HG03135 (cell line): ENCODE data around the gene PTCH2.
"Not testable (repeated sequence)": the region's sequence is repeated elsewhere in the genome, so short reads cannot be mapped to it uniquely, and the experiment has no call there.

Experiments
- ATAC-seq: cut with Tn5 transposase; IDR thresholded peaks from one replicate; pipeline ENCODE4 v1.9.1; 2021; ENCODE audit warnings: mild to moderate bottlenecking, moderate library complexity; ENCODE audit not compliant: unreplicated experiment

PTCH2 gene

GRCh38 chr1:44819608-44820327 is 23.3 kb downstream of the PTCH2 start:
- peak; percentile 78 for ATAC-seq

GRCh38 chr1:44819196-44819607 is 23.9 kb downstream of the PTCH2 start:
- ATAC-seq: no peak

- ATAC-seq: no peak
Measured at GRCh38 chr1:44817771-44818495, 25.1 kb downstream of the PTCH2 start.

- no peak for ATAC-seq
Measured at GRCh38 chr1:44817307-44817706, 25.7 kb downstream of the PTCH2 start.

GRCh38 chr1:44815926-44816325 is 27.1 kb downstream of the PTCH2 start:
- ATAC-seq: not testable (repeated sequence)

- ATAC-seq: no peak
Measured at GRCh38 chr1:44812822-44813543, 30.1 kb downstream of the PTCH2 start.

GRCh38 chr1:44811234-44811633 is 31.8 kb downstream of the PTCH2 start:
- no peak for ATAC-seq

GRCh38 chr1:44810762-44811105 is 32.3 kb downstream of the PTCH2 start:
- not testable (repeated sequence) for ATAC-seq

DNA sequence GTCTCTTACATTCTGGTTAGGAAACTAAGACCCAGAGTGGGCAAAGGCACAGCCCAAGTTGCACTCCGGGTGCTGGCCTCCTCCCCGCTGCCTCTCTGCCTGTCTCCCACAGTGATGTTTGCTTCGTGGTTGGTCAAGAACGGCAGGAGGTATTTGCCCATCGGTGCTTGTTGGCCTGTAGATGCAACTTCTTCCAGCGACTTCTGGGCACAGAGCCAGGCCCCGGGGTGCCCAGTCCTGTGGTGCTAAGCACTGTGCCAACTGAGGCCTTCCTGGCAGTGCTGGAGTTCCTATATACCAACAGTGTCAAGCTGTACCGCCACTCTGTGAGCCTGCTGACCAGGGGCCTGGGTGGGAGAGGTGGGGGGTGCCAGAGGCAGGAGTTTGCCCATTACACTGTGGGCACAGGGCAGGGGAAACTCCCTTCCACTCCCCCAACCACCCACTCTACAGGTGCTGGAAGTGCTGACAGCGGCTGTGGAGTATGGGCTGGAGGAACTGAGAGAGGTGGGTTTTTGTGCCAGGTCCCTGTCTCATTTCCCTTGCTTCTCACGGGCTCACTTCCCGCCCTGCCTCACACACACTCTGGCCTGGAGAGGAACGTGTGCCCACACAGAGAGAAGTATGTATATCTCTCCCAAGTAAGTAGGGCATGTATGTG is 32.8 kb downstream of the PTCH2 start:
- no peak for ATAC-seq

GRCh38 chr1:44808938-44809917 is 33.8 kb downstream of the PTCH2 start:
- ATAC-seq: peak; percentile 54

- ATAC-seq: peak; percentile 12
Measured at GRCh38 chr1:44808063-44808937, 34.8 kb downstream of the PTCH2 start, which contains the start of gene BTBD19. Gene BTBD19 (plus strand): TSS chr1:44808523. CDS start chr1:44808821, 298 bp downstream.

DNA sequence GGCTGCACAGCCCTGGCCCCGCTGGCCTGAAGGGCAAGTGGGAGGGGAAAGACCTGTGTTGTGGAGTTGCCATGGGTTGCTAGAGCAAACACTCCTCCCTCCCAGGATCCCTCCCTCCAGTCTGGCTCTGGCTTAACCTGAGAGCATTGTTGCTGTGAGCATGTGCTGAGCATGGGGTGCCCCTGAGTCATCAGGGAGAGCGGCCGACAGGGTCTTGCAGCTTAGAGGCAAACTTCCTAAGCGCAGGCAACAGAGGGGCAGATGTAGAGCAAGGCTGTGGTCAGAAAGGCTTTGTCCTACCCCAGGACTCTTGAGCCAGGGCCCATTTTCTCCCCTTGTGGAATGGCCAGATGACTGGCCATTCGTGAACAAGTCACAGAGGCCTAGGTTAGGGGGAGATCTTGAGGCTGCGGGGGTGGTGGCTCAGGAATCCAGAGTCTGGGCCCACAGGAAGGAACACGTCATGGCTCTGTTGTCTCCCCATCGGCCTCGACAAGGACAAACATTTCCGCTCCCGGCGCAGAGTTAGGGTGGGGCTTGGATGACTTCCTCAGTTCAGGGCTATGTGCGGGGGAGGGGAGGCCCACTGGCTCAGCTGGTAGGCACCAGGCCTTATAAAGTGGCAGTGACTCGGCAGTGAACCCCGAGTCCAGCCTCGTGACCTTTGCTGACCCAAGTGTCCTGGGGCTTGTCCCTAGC is 35.5 kb downstream of the PTCH2 start:
- peak; percentile 38 for ATAC-seq

DNA sequence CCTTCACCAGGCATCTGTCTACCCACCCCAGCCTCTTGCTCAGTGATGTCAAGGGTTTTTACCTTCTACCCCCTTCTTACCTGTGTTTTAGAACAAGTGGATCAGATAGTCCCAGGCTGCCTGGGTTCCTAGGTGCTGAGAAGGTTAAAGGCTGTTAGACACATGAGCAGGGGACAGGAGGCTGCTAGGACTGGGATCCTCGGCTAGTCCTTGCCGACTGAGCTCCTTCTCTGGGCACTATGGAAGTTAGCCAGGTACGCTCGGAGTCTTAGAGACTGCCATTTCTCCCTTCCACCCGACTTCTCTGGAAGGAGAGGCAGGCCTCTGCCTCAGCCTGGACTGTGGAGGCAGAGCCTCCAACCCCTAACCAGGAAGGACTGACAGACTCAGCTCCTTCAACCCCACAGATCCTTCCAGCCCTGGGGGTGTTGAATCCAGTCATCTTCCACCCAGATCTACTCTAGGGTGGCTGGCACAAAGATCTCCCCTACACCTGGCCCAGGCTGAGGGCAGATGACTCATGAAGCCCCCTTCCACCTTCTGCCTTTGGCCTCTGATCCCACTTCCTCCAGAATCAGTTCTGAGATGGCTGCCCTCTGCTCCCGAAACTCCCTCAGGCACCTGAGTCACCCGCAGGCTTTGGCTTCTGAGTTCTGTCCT is 36.2 kb downstream of the PTCH2 start, which contains the start of gene DYNLT4:
DYNLT4 (minus strand) TSS at position 648 of the 660 bp plus-strand sequence. CDS start 683 bp downstream, outside the sequence.
- no peak for ATAC-seq

- ATAC-seq: no peak
Measured at GRCh38 chr1:44806025-44806703, 36.9 kb downstream of the PTCH2 start.

DNA sequence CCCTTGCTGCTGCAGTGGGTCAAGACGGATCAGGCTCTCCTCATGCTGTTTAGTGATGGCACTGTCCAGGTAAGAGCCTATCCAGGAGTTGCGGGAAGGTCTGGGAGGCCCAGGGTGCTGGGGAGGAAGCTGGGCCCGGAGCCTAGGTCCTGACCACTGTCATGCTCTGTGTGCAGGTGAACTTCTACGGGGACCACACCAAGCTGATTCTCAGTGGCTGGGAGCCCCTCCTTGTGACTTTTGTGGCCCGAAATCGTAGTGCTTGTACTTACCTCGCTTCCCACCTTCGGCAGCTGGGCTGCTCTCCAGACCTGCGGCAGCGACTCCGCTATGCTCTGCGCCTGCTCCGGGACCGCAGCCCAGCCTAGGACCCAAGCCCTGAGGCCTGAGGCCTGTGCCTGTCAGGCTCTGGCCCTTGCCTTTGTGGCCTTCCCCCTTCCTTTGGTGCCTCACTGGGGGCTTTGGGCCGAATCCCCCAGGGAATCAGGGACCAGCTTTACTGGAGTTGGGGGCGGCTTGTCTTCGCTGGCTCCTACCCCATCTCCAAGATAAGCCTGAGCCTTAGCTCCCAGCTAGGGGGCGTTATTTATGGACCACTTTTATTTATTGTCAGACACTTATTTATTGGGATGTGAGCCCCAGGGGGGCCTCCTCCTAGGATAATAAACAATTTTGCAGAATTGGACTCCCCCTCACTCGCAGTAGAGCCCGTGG is 37.6 kb downstream of the PTCH2 start:
- ATAC-seq: no peak

DNA sequence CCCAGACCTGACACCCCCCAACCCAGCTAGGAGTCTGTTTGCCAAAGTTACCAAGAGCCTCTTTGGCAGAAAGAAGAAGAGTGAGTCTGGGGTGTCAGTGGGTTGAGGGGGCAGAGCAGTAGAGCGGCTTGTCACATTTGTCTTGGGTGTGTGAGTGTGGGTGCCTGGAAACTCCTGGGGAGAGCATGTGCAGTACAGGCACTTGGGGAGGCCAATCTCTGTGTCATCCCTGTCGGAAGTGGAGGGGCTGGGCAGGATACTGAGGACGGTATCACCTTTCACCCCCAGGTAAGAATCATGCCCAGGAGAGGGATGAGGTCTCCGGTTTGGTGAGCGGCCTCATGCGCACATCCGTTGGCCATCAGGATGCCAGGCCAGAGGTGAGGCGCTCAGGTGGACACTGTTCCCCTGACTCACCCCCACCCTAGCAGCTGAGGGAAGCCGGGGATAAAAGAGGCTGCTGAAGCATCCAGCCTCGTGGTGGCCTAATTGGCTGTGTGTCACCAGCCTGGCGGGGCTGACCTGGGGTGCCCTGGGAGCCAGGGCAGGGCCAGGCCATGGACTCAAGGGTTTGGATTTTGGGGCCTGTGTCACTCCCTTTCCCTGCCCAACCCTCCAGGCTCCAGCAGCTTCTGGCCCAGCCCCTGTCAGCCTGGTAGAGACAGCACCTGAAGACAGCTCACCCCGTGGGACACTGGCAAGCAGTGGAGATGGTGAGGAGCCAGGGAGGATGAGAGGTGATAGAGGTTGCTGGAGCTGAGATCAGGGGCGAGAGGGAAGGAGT is 39.5 kb downstream of the PTCH2 start:
- ATAC-seq: no peak
